ENCODE measurements around the gene PPP1R9A.

Gene PPP1R9A

GRCh38 chr7:95209788-95210187, 302.4 kb downstream of the PPP1R9A start:
- DNase-seq: no peak

- DNase-seq: no peak
These were observed 305.8 kb downstream of the PPP1R9A start for GRCh38 chr7:95213148-95213547.

- no peak for DNase-seq
These were observed 306.6 kb downstream of the PPP1R9A start for GRCh38 chr7:95213809-95214492.

- no peak for DNase-seq
These were observed 312.3 kb downstream of the PPP1R9A start for GRCh38 chr7:95219721-95220120.

- no peak for DNase-seq
These were observed 312.9 kb downstream of the PPP1R9A start for GRCh38 chr7:95220328-95220727.

GRCh38 chr7:95225301-95225700, 317.9 kb downstream of the PPP1R9A start:
- no peak for DNase-seq

- no peak for DNase-seq
These were observed 321.9 kb downstream of the PPP1R9A start for GRCh38 chr7:95229301-95229700.

- no peak for DNase-seq
These were observed 331.0 kb downstream of the PPP1R9A start for GRCh38 chr7:95238252-95238943.

GRCh38 chr7:95240921-95241320, 333.5 kb downstream of the PPP1R9A start:
- DNase-seq: no peak

- no peak for DNase-seq
These were observed 334.9 kb downstream of the PPP1R9A start for GRCh38 chr7:95242266-95242665.

- no peak for DNase-seq
These were observed 337.2 kb downstream of the PPP1R9A start for GRCh38 chr7:95244616-95245015.

- DNase-seq: no peak
These were observed 338.6 kb downstream of the PPP1R9A start for GRCh38 chr7:95245828-95246500.

GRCh38 chr7:95246831-95247370, 339.5 kb downstream of the PPP1R9A start:
- DNase-seq: no peak

GRCh38 chr7:95250571-95250970, 343.2 kb downstream of the PPP1R9A start:
- no peak for DNase-seq

GRCh38 chr7:95251966-95252365, 344.6 kb downstream of the PPP1R9A start:
- no peak for DNase-seq

GRCh38 chr7:95253986-95254385, 346.6 kb downstream of the PPP1R9A start:
- no peak for DNase-seq

- no peak for DNase-seq
These were observed 348.3 kb downstream of the PPP1R9A start for GRCh38 chr7:95255691-95256090.

GRCh38 chr7:95261895-95262415, 354.6 kb downstream of the PPP1R9A start:
- no peak for DNase-seq

- no peak for DNase-seq
These were observed 355.5 kb downstream of the PPP1R9A start for GRCh38 chr7:95262875-95263274.

- no peak for DNase-seq
These were observed 356.5 kb downstream of the PPP1R9A start for GRCh38 chr7:95263785-95264362.

GRCh38 chr7:95264363-95264891, 357.0 kb downstream of the PPP1R9A start:
- DNase-seq: no peak

- DNase-seq: no peak
These were observed 358.2 kb downstream of the PPP1R9A start for GRCh38 chr7:95265634-95266033.

- no peak for DNase-seq
These were observed 360.4 kb downstream of the PPP1R9A start for GRCh38 chr7:95267754-95268153.
